GM12891 (cell line): ENCODE results near the gene APEH.

Experiments used
- POLR2A ChIP-seq: IDR thresholded peaks from 2 replicates; pipeline ENCODE4 v1.6.1; 2011; ENCODE audit warnings: low read depth, low read length, control low read depth
- POLR2AphosphoS5 ChIP-seq: IDR thresholded peaks from 2 replicates; pipeline ENCODE4 v1.6.1; 2011; ENCODE audit warnings: low read depth, low read length, control low read depth
- SPI1 ChIP-seq: IDR thresholded peaks from 2 replicates; pipeline ENCODE4 v1.6.1; 2011; ENCODE audit warnings: low read depth, low read length, control low read depth

- no peak for TF ChIP-seq POLR2A
- TF ChIP-seq SPI1: no peak
- no peak for TF ChIP-seq POLR2AphosphoS5
These were observed 38.0 kb downstream of the APEH start for GRCh38 chr3:49712166-49712565.
